Breast epithelium (tissue), 4 donors: ENCODE measurements around the gene CELF1. TPM values are rescaled to one million over a fixed set of nuclear protein-coding genes. Genes with fewer than 3 reads are reported as not detected.

Experiments
- DNase-seq, 2 donors: peaks; one replicate each; pipeline ENCODE4 v3.0.0-alpha.2; 2019; ENCODE audit warnings: low spot score in 2 of 2
- H3K27ac ChIP-seq, 2 donors: fragments of 200-600 bp; sonication (generic) in 1 of 2; one replicate each; pipeline ENCODE4 v1.5.1; 2016 to 2019; ENCODE audit warnings: mild to moderate bottlenecking in 1 of 2
- H3K27me3 ChIP-seq, 2 donors: fragments of 200-600 bp; sonication (generic) in 1 of 2; one replicate each; pipeline versions ENCODE4 v1.5.1 to v1.6.0; 2017 to 2019; ENCODE audit warnings: control low read depth in 1 of 2, mild to moderate bottlenecking in 1 of 2
- H3K36me3 ChIP-seq: fragments of 200-600 bp; one replicate; pipeline ENCODE4 v1.5.1; 2019
- H3K4me1 ChIP-seq, 2 donors: fragments of 200-600 bp; sonication (generic); one replicate each; pipeline ENCODE4 v1.5.1; 2016 to 2019; ENCODE audit warnings: control low read depth in 1 of 2
- H3K4me3 ChIP-seq, 3 donors: fragments of 200-600 bp; sonication (generic); 1 replicate in 2 of 3; 2 replicates in 1 of 3; pipeline ENCODE4 v1.5.1; 2016 to 2019; ENCODE audit warnings: mild to moderate bottlenecking in 3 of 3, moderate library complexity in 2 of 3
- H3K9me3 ChIP-seq, 2 donors: fragments of 200-600 bp; sonication (generic) in 1 of 2; one replicate each; pipeline ENCODE4 v1.5.1; 2016 to 2019; ENCODE audit warnings: control low read depth in 1 of 2
- CTCF ChIP-seq, 3 donors: fragments of 450-650 bp; IDR thresholded peaks; one replicate each; pipeline ENCODE4 v1.5.1; 2016 to 2017; ENCODE audit warnings: antibody characterized with exemption in 3 of 3, mild to moderate bottlenecking in 3 of 3, moderate library complexity in 3 of 3
- POLR2A ChIP-seq: fragments of 450-650 bp; IDR thresholded peaks from one replicate; pipeline ENCODE4 v1.6.1; 2016; ENCODE audit warnings: antibody characterized with exemption, mild to moderate bottlenecking, moderate library complexity
- POLR2AphosphoS5 ChIP-seq, 3 donors: sonication (generic); formaldehyde crosslinking; IDR thresholded peaks; one replicate each; pipeline ENCODE4 v1.6.1; 2017; ENCODE audit warnings: antibody characterized with exemption in 3 of 3
- intact Hi-C: fragments of 100-400 bp; cut with DNase I; formaldehyde crosslinking; loops from one replicate; pipeline ENCODE4 v1.15.1; 2023; ENCODE audit warnings: low total_unique reads
- total RNA-seq, 3 donors: library from RNA; depleted of rRNA; stranded (reverse); fragments of >200 nt; gene quantifications; one replicate each; pipeline ENCODE4 v1.1.0, GENCODE V29; 2016

The CELF1 gene
- total RNA-seq, 3 donors from 2014 or later, result 94.1 to 117 (median 114) TPM

DNA sequence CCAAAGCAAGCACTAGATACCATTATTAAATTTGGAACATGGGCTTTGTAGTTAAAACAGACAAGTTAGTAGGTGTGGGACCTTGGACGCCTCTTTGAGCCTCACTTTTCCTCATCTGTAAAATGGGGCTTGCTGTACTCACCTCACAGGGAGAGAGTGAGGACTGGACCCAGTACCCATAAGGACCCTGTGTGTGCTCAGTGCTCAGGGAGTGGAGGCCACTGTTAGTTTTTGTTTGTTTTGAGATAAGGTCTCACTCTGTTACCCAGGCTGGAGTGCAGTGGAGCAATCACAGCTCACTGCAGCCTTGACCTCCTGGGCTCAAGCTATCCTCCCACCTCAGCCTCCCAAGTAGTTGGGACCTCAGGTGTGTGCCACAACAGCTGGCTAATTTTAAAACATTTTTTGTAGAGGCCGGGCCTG is 112.9 kb downstream of the CELF1 start:
- intact Hi-C loops, result no loop called here
- no peak for TF ChIP-seq CTCF (IDR thresholded peaks at IDR 0.05)
- no peak for TF ChIP-seq POLR2A
- TF ChIP-seq POLR2AphosphoS5 (IDR thresholded peaks at IDR 0.05), result no peak
- no peaks in the 10 kb centered on the region for H3K36me3 ChIP-seq

GRCh38 chr11:47438721-47439120 is 114.2 kb downstream of the CELF1 start:
- Histone ChIP-seq H3K9me3 (no peaks in the 10 kb centered on the region), H3K27ac (no peak overlapping the region), H3K4me1 (no peaks in the 10 kb centered on the region), H3K27me3 (no peaks in the 10 kb centered on the region), H3K36me3 (no peaks in the 10 kb centered on the region), H3K4me3 (no peak overlapping the region)
- TF ChIP-seq POLR2A (no peak), CTCF (IDR thresholded peaks at IDR 0.05) (no peak), POLR2AphosphoS5 (IDR thresholded peaks at IDR 0.05) (no peak)
- intact Hi-C loops, result no loop called here
- no peak for DNase-seq

More for the DNA sequence above, 112.9 kb downstream of the CELF1 start:
- Histone ChIP-seq H3K27me3 (no peaks in the 10 kb centered on the region), H3K4me3 (no peak overlapping the region), H3K9me3 (no peaks in the 10 kb centered on the region), H3K27ac (no peak overlapping the region), H3K4me1 (no peaks in the 10 kb centered on the region)
- no peak for DNase-seq

DNA sequence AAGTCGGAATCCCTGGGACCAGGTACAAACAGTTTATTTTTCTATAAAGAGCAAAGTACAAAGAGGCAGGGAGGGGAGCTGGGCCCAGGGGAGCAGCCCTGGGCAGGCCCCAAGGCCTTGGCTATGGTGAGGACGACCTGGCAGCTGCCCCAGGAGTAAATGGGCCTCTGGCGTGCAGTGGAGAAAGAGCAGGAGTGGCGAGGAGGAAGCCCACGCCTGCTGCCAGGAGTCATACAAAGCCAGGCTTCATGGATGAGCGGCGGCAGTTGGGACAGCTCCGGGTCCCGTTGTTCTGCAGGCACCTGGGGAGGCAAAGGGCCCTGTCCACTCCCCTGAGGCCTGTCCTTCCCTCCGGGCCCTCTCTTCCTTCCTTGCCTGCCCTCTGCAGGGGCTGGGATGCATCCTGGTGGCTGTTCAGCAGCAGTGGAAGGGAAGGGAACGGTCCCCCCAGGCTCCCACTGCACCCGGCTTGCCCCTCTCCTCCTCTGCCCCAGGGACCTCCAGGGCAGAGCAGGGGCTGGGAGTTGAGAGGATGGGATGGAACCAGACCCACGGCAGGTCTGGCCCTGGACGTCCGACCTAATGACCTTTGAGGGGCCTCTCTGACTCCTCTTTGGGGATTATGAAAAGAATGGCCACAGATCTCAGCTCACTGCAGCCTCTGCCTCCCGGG is 115.0 kb downstream of the CELF1 start:
- Histone ChIP-seq H3K4me1 (no peaks in the 10 kb centered on the region), H3K9me3 (no peaks in the 10 kb centered on the region), H3K27ac (peak overlapping the region in 1 of 2 donors; percentile 29), H3K4me3 (no peak overlapping the region), H3K36me3 (no peaks in the 10 kb centered on the region), H3K27me3 (no peaks in the 10 kb centered on the region)
- intact Hi-C loops, result no loop called here
- no peak for TF ChIP-seq POLR2A
- no peak for TF ChIP-seq POLR2AphosphoS5 (IDR thresholded peaks at IDR 0.05)
- TF ChIP-seq CTCF (IDR thresholded peaks at IDR 0.05), result no peak
- no peak for DNase-seq

GRCh38 chr11:47437218-47437745 is 115.7 kb downstream of the CELF1 start:
- H3K9me3 ChIP-seq, result no peaks in the 10 kb centered on the region
- no peak for DNase-seq
- no peak overlapping the region for H3K4me3 ChIP-seq
- no peaks in the 10 kb centered on the region for H3K36me3 ChIP-seq
- no peak for TF ChIP-seq POLR2A
- no peak for TF ChIP-seq CTCF (IDR thresholded peaks at IDR 0.05)
- TF ChIP-seq POLR2AphosphoS5 (IDR thresholded peaks at IDR 0.05), result no peak
- no peaks in the 10 kb centered on the region for H3K27me3 ChIP-seq
- no peaks in the 10 kb centered on the region for H3K4me1 ChIP-seq
- intact Hi-C loops, result no loop called here
- peak overlapping the region in 1 of 2 donors; percentile 29 for H3K27ac ChIP-seq

DNA sequence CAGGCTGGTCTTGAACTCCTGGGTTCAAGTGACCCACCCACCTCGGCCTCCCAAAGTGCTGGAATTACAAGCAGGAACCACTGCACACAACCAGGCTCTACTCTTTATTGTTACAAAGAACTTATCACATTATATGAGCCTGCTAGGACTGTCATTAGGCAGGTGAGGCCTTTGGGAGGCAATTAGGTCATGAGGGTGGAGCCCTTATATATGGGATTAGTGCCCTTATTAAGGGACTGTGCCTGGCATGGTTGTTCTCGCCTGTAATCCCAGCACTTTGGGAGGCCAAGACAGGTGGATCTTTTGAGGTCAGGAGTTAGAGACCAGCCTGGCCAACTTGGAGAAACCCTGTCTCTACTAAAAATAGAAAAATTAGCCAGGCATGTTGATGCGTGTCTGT is 116.2 kb downstream of the CELF1 start:
- H3K27ac ChIP-seq, result no peak overlapping the region
- no peaks in the 10 kb centered on the region for H3K36me3 ChIP-seq
- no peaks in the 10 kb centered on the region for H3K9me3 ChIP-seq
- TF ChIP-seq POLR2AphosphoS5 (IDR thresholded peaks at IDR 0.05) (no peak), POLR2A (no peak), CTCF (IDR thresholded peaks at IDR 0.05) (no peak)
- DNase-seq, result no peak
- no peaks in the 10 kb centered on the region for H3K4me1 ChIP-seq
- no peaks in the 10 kb centered on the region for H3K27me3 ChIP-seq
- no peak overlapping the region for H3K4me3 ChIP-seq
- intact Hi-C loops, result no loop called here
